ENCODE data around the gene PPP2R5B. TPM values are rescaled to one million over a fixed set of nuclear protein-coding genes. Genes with fewer than 3 reads are reported as not detected.

The PPP2R5B gene
- total RNA-seq, 1 donor from 2014 or later = 23.9 TPM

- H3K36me3 ChIP-seq = peaks cover 19% of the 10 kb centered on the region
- TF ChIP-seq, protein P1, sequence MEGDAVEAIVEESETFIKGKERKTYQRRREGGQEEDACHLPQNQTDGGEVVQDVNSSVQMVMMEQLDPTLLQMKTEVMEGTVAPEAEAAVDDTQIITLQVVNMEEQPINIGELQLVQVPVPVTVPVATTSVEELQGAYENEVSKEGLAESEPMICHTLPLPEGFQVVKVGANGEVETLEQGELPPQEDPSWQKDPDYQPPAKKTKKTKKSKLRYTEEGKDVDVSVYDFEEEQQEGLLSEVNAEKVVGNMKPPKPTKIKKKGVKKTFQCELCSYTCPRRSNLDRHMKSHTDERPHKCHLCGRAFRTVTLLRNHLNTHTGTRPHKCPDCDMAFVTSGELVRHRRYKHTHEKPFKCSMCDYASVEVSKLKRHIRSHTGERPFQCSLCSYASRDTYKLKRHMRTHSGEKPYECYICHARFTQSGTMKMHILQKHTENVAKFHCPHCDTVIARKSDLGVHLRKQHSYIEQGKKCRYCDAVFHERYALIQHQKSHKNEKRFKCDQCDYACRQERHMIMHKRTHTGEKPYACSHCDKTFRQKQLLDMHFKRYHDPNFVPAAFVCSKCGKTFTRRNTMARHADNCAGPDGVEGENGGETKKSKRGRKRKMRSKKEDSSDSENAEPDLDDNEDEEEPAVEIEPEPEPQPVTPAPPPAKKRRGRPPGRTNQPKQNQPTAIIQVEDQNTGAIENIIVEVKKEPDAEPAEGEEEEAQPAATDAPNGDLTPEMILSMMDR (IDR thresholded peaks at IDR 0.05) = no peak
- DNase-seq (no peak), ATAC-seq (peak; percentile 1 to 11)
- peak overlapping the region; percentile 97 for H3K4me3 ChIP-seq
- peaks cover 77% of the 10 kb centered on the region for H3K4me1 ChIP-seq
- peak overlapping the region; percentile 91 for H3K27ac ChIP-seq
- no peaks in the 10 kb centered on the region for H3K27me3 ChIP-seq (ENCODE audit: low read depth)
- no peaks in the 10 kb centered on the region for H3K9me3 ChIP-seq
- intact Hi-C loops (cut with DNase I) = no loop called here
These were observed 46.9 kb upstream of the PPP2R5B start for GRCh38 chr11:64877390-64878222.

DNA sequence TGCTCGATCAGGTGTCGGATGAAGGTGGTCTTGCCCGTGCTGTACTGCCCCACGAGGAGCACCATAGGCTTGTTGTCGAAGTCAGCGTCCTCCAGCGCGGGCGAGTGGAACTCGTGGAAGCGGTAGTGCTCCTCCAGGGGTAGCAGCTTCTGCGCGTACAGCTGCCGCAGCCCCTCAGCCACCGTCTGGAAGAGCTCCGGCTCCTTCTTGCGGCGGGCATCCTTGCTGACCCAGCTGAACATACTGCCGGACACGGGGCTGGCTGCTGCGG lies 46.3 kb upstream of the PPP2R5B start:
- DNase-seq = no peak
- Histone ChIP-seq H3K4me1 (peaks cover 71% of the 10 kb centered on the region), H3K4me3 (peak overlapping the region; percentile 97), H3K36me3 (peaks cover 14% of the 10 kb centered on the region), H3K9me3 (no peaks in the 10 kb centered on the region), H3K27ac (peak overlapping the region; percentile 91), H3K27me3 (ENCODE audit: low read depth) (no peaks in the 10 kb centered on the region)
- intact Hi-C loops (cut with DNase I) = no loop called here
- TF ChIP-seq, protein P1 (IDR thresholded peaks at IDR 0.05) = no peak
- peak; percentile 42 to 44 for ATAC-seq

GRCh38 chr11:64878494-64879243 lies 45.8 kb upstream of the PPP2R5B start, which contains the start of gene EHD1:
Gene EHD1 (minus strand): TSS chr11:64878621. CDS start chr11:64878464, 157 bp downstream.
- peak within 1 kb of the TSS; percentile 91 for H3K27ac ChIP-seq
- no peaks in the 10 kb centered on the region for H3K9me3 ChIP-seq
- ATAC-seq (peak; percentile 93 to 97), DNase-seq (peak; percentile 98)
- TF ChIP-seq, protein P1 (IDR thresholded peaks at IDR 0.05) = peak; percentile 73
- H3K4me1 ChIP-seq = peaks cover 67% of the 10 kb centered on the region
- peaks cover 9% of the 10 kb centered on the region for H3K36me3 ChIP-seq
- intact Hi-C loops (cut with DNase I) = no loop called here
- H3K27me3 ChIP-seq (ENCODE audit: low read depth) = no peaks in the 10 kb centered on the region
- peak within 1 kb of the TSS; percentile 97 for H3K4me3 ChIP-seq

DNA sequence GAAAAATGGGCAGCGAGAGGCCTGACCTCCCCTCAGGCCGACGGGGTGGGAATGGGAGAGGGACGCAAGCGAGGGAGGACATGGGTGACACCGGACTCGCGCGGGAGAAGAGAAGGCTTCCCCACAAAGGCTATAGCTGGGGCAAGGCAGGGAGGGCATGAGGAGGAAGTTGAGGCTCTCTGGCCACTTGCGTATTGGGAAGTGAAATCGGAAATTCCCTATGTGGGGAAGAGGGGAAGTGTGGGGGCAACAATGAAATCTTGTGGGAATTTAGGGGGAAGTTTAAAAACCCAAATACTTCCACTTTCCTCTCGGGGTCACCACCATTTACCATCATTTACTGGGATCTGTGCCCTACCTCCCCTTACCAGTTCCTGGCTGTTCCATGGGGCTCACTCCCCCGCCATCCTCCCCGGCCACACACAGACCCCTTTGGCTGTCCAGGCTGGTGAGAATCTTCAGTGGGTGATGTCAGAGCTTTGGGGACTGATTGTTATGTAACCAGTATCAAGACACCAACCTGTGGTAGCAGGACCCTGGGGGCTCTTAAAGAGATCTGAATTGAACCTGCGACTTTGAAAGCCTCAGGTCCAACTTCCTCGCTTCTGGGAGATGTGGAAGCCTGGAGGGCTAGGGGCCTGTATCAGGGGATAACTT lies 45.1 kb upstream of the PPP2R5B start:
- peak overlapping the region; percentile 91 for H3K27ac ChIP-seq
- no peaks in the 10 kb centered on the region for H3K9me3 ChIP-seq
- peak; percentile 9 to 21 for ATAC-seq
- peaks cover 4% of the 10 kb centered on the region for H3K36me3 ChIP-seq
- peak overlapping the region; percentile 97 for H3K4me3 ChIP-seq
- no peak for DNase-seq
- intact Hi-C loops (cut with DNase I) = no loop called here
- TF ChIP-seq, protein P1 (IDR thresholded peaks at IDR 0.05) = no peak
- no peaks in the 10 kb centered on the region for H3K27me3 ChIP-seq (ENCODE audit: low read depth)
- H3K4me1 ChIP-seq = peaks cover 64% of the 10 kb centered on the region

- H3K36me3 ChIP-seq = no peaks in the 10 kb centered on the region
- H3K4me1 ChIP-seq = peaks cover 57% of the 10 kb centered on the region
- DNase-seq (no peak), ATAC-seq (no peak)
- intact Hi-C loops (cut with DNase I) = no loop called here
- peak overlapping the region; percentile 7 for H3K4me3 ChIP-seq
- TF ChIP-seq, protein P1 (IDR thresholded peaks at IDR 0.05) = no peak
- no peaks in the 10 kb centered on the region for H3K27me3 ChIP-seq (ENCODE audit: low read depth)
- H3K27ac ChIP-seq = peak overlapping the region; percentile 61
- no peaks in the 10 kb centered on the region for H3K9me3 ChIP-seq
These were observed 44.1 kb upstream of the PPP2R5B start for GRCh38 chr11:64880240-64881001.
